ENCODE measurements around the gene JMJD8. TPM values are rescaled to one million over a fixed set of nuclear protein-coding genes. Genes with fewer than 3 reads are reported as not detected.

JMJD8 gene
- total and polyA plus RNA-seq, 9 of the 15 experiments (the other 6 are each of a cell fraction or from before 2014, with no cell fraction given): 1.2 to 50.6 (median 29.3) TPM

- H3K27me3 ChIP-seq (ENCODE audit: control insufficient read depth in 2 of 2, insufficient read depth in 2 of 2, low read length in 2 of 2): no peaks in the 10 kb centered on the region
- BruUV-seq (replicated peaks): no TSS peak
- H3K4me3 ChIP-seq: no peak overlapping the region
- intact Hi-C loops (cut with micrococcal nuclease) (no loop called here), in situ Hi-C loops (cut with MboI) (no loop called here)
- no peak overlapping the region for H2AFZ ChIP-seq (ENCODE audit: low read depth, low read length)
- no peak overlapping the region; a peak in 1 of 4 replicates for H3K9ac ChIP-seq (ENCODE audit: insufficient read depth in 1 of 2, low read depth in 2 of 2, low read length in 2 of 2)
- TF ChIP-seq ASH1L (IDR thresholded peaks at IDR 0.05; ENCODE audit: borderline replicate concordance, low read depth, partially characterized antibody) (no peak), ZBTB33 (CRISPR knock-in tag; IDR thresholded peaks at IDR 0.05) (peak; percentile 88), FIP1L1 (IDR thresholded peaks at IDR 0.05; ENCODE audit: low read depth, low read length, poor library complexity, severe bottlenecking) (peak; percentile 4), RBFOX2 (IDR thresholded peaks at IDR 0.05; ENCODE audit: low read depth, low read length) (peak; percentile 25; the same call in 1 of the 2 replicates), POLR2G (IDR thresholded peaks at IDR 0.05; ENCODE audit: low read depth, low read length) (peak; percentile 26), PHTF2 (CRISPR knock-in tag; IDR thresholded peaks at IDR 0.05) (no peak), JUN (IDR thresholded peaks at IDR 0.05; ENCODE audit: borderline replicate concordance, low read depth, low read length) (no peak), JUN (CRISPR knock-in tag; IDR thresholded peaks at IDR 0.05; ENCODE audit: borderline replicate concordance) (no peak), SRSF9 (IDR thresholded peaks at IDR 0.05; ENCODE audit: borderline replicate concordance, low read depth, low read length) (no peak), BCLAF1 (IDR thresholded peaks at IDR 0.05; ENCODE audit: borderline replicate concordance in 1 of 2, control insufficient read depth in 1 of 2, low read depth in 2 of 2, low read length in 1 of 2) (no peak)
- WGBS (ENCODE audit: insufficient coverage, low coverage, missing lambda C conversion rate): 97% methylated on average over 36 of the region's 74 CpGs
- H3K4me2 ChIP-seq (ENCODE audit: insufficient read depth, low read length): no peak overlapping the region
- peaks cover 32% of the 10 kb centered on the region; the same call in 1 of the 3 replicates for H3K36me3 ChIP-seq (ENCODE audit: control insufficient read depth, insufficient read depth, low read length)
- peaks cover 18% of the 10 kb centered on the region for H3K79me2 ChIP-seq (ENCODE audit: control insufficient read depth, insufficient read depth, low read length)
- no peaks in the 10 kb centered on the region for H3K9me3 ChIP-seq (replicated peaks; ENCODE audit: control insufficient read depth, insufficient read depth, low read depth, low read length)
- H3K9me1 ChIP-seq (ENCODE audit: control insufficient read depth, insufficient read depth, low read length): no peaks in the 10 kb centered on the region
- FAIRE-seq (no peak), ATAC-seq (no peak), DNase-seq (ENCODE audit: extremely low read depth in 1 of 4, low spot score in 3 of 4) (no peak)
- H4K20me1 ChIP-seq (replicated peaks; ENCODE audit: control insufficient read depth, insufficient read depth, low read length): no peaks in the 10 kb centered on the region
- POLR2A ChIA-PET: no interaction called here
- CTCF ChIA-PET (ENCODE audit: low intra/inter-chr PET ratio): no interaction called here
- H3K4me1 ChIP-seq (replicated peaks in 1 of 2; ENCODE audit: control insufficient read depth in 2 of 2, insufficient read depth in 2 of 2, low read length in 2 of 2): peaks cover 30 to 94% of the 10 kb centered on the region in 2 experiments
- H3K27ac ChIP-seq (ENCODE audit: extremely low read depth, low read depth, low read length): no peak overlapping the region
Measured at GRCh38 chr16:633336-634050, 50.6 kb downstream of the JMJD8 start.

All from K562 (cell line).